Keratinocyte (primary cell): Measurements from ENCODE around the gene ADAD2. TPM values are rescaled to one million over a fixed set of nuclear protein-coding genes. Genes with fewer than 3 reads are reported as not detected.
A peak's percentile ranks its signal among the peaks of the same experiment; 100 is the strongest.

Source experiments
- DNase-seq: peaks from one replicate; pipeline ENCODE4 v3.0.0-alpha.2; 2011; ENCODE audit warnings: low read depth, missing footprints, low spot score
- FAIRE-seq: peaks from 2 replicates; lab custom pipeline; 2011; peaks lifted over from hg19 to GRCh38; lab: Jason Lieb, UNC
- H2AFZ ChIP-seq: 2 replicates; pipeline ENCODE4 v1.6.0; 2012; ENCODE audit warnings: low read length, control low read depth, inconsistent platforms; ENCODE audit not compliant: control insufficient read depth
- H3K27ac ChIP-seq: 2 replicates; pipeline ENCODE4 v1.5.1; 2011; ENCODE audit warnings: low read length; ENCODE audit not compliant: control insufficient read depth, insufficient read depth
- H3K27me3 ChIP-seq: 3 replicates; pipeline ENCODE4 v1.6.0; 2011; ENCODE audit warnings: low read length; ENCODE audit not compliant: control insufficient read depth, insufficient read depth; ENCODE audit errors: extremely low read depth
- H3K36me3 ChIP-seq, 2 experiments: 2 replicates in 1 of 2; 3 replicates in 1 of 2; pipeline ENCODE4 v1.5.1; 2011; ENCODE audit warnings: low read length in 2 of 2, mild to moderate bottlenecking in 1 of 2; ENCODE audit not compliant: control insufficient read depth in 2 of 2, insufficient read depth in 2 of 2; ENCODE audit errors: extremely low read depth in 1 of 2
- H3K4me1 ChIP-seq: 3 replicates; pipeline ENCODE4 v1.5.1; 2011; ENCODE audit warnings: low read length; ENCODE audit not compliant: control insufficient read depth, insufficient read depth; ENCODE audit errors: extremely low read depth
- H3K4me2 ChIP-seq: 3 replicates; pipeline ENCODE4 v1.6.0; 2011; ENCODE audit warnings: low read depth, low read length; ENCODE audit not compliant: control insufficient read depth, insufficient read depth; ENCODE audit errors: extremely low read depth
- H3K4me3 ChIP-seq, 3 experiments: fragments of 200-600 bp in 1 of 3; sonication (generic) in 1 of 3; 2 replicates in 2 of 3; 3 replicates in 1 of 3; pipeline ENCODE4 v1.5.1; 2011 to 2016; ENCODE audit warnings: low read length in 3 of 3, mild to moderate bottlenecking in 3 of 3, control low read depth in 2 of 3, inconsistent platforms in 1 of 3, low read depth in 1 of 3, mixed read lengths in 1 of 3, mixed run types in 1 of 3, moderate library complexity in 1 of 3; ENCODE audit not compliant: control insufficient read depth in 2 of 3, insufficient read depth in 2 of 3; ENCODE audit errors: extremely low read depth in 1 of 3
- H3K79me2 ChIP-seq: 2 replicates; pipeline ENCODE4 v1.6.0; 2012; ENCODE audit warnings: low read length; ENCODE audit not compliant: control insufficient read depth, insufficient read depth
- H3K9ac ChIP-seq: 3 replicates; pipeline ENCODE4 v1.6.0; 2011; ENCODE audit warnings: low read length; ENCODE audit not compliant: control insufficient read depth, insufficient read depth; ENCODE audit errors: extremely low read depth
- H3K9me1 ChIP-seq: 3 replicates; pipeline ENCODE4 v1.6.0; 2011; ENCODE audit warnings: low read length; ENCODE audit not compliant: control insufficient read depth, insufficient read depth; ENCODE audit errors: extremely low read depth
- H3K9me3 ChIP-seq: 2 replicates; pipeline ENCODE4 v1.5.1; 2012; ENCODE audit warnings: low read depth, low read length; ENCODE audit not compliant: control insufficient read depth
- H4K20me1 ChIP-seq: 3 replicates; pipeline ENCODE4 v1.6.0; 2011; ENCODE audit warnings: low read length; ENCODE audit not compliant: control insufficient read depth, insufficient read depth; ENCODE audit errors: extremely low read depth
- CTCF ChIP-seq, 3 experiments: IDR thresholded peaks in 1 of 3; conservative IDR thresholded peaks in 1 of 3; optimal IDR thresholded peaks in 1 of 3; 2 replicates in 2 of 3; 3 replicates in 1 of 3; pipeline versions ENCODE3 to v1.5.1; 2011; ENCODE audit warnings: low read length in 3 of 3, mild to moderate bottlenecking in 3 of 3, moderate library complexity in 2 of 3, control low read depth in 1 of 3, inconsistent platforms in 1 of 3; ENCODE audit not compliant: insufficient read depth in 2 of 3; ENCODE audit errors: extremely low read depth in 1 of 3
- EZH2 ChIP-seq: IDR thresholded peaks from one replicate; pipeline ENCODE4 v1.6.1; 2012; ENCODE audit warnings: inconsistent platforms, mild to moderate bottlenecking, low read length, moderate library complexity
- dilution Hi-C: fragments of 300-500 bp; cut with MboI; formaldehyde crosslinking; loops from one replicate; pipeline ENCODE4 v1.7.0; 2020; ENCODE audit warnings: low sequenced_read_pairs; ENCODE audit not compliant: extremely low pct_ligation_motif_present
- polyA plus RNA-seq, 5 experiments: library from polyadenylated mRNA; depleted of rRNA in 3 of 5; stranded (reverse) in 3 of 5; stranded (forward) in 1 of 5; unstranded in 1 of 5; fragments of >200 nt; gene quantifications; 1 replicate in 1 of 5; 2 replicates in 3 of 5; 3 replicates in 1 of 5; pipeline versions ENCODE4 v1.2.1 to v1.2.3, GENCODE V29; 2011 to 2012; ENCODE audit warnings: missing spikeins in 2 of 5, low read depth in 1 of 5, low replicate concordance in 1 of 5

Gene ADAD2
- polyA plus RNA-seq, 1 donor (not counting 4 experiments of a cell fraction or from before 2014, with no cell fraction given), result not detected

GRCh38 chr16:84196101-84196500, 5.1 kb downstream of the ADAD2 start:
- no peaks in the 10 kb centered on the region for H3K9me1 ChIP-seq
- FAIRE-seq (no peak), DNase-seq (no peak)
- H3K4me2 ChIP-seq, result peak overlapping the region; percentile 93
- H2AFZ ChIP-seq, result peak overlapping the region; percentile 88
- H3K79me2 ChIP-seq, result no peaks in the 10 kb centered on the region
- peaks cover 34% of the 10 kb centered on the region for H3K4me1 ChIP-seq
- no peaks in the 10 kb centered on the region for H3K36me3 ChIP-seq
- H3K4me3 ChIP-seq, result peak overlapping the region in 2 of 3 experiments; percentile 65 to 66
- H4K20me1 ChIP-seq, result no peaks in the 10 kb centered on the region
- dilution Hi-C loops, result no loop called here
- H3K9me3 ChIP-seq, result no peaks in the 10 kb centered on the region
- H3K27me3 ChIP-seq, result no peaks in the 10 kb centered on the region
- no peak for TF ChIP-seq CTCF (optimal IDR thresholded peaks at IDR 0.05 in 1 of 3, IDR thresholded peaks at IDR 0.05 in 1 of 3, conservative IDR thresholded peaks at IDR 0.05 in 1 of 3; ENCODE audit: extremely low read depth in 1 of 3, insufficient read depth in 2 of 3, low read length in 3 of 3)
- no peak for TF ChIP-seq EZH2
- peak overlapping the region; percentile 65 for H3K9ac ChIP-seq
- H3K27ac ChIP-seq, result no peak overlapping the region

- Histone ChIP-seq H4K20me1 (no peaks in the 10 kb centered on the region), H3K4me3 (peak overlapping the region; percentile 16 to 66 (median 65)), H3K9me3 (no peaks in the 10 kb centered on the region), H3K27ac (peak overlapping the region; percentile 64), H3K4me1 (peaks cover 34% of the 10 kb centered on the region), H3K36me3 (no peaks in the 10 kb centered on the region), H3K9ac (peak overlapping the region; percentile 65), H3K4me2 (peak overlapping the region; percentile 93), H3K9me1 (no peaks in the 10 kb centered on the region), H2AFZ (peak overlapping the region; percentile 88), H3K79me2 (no peaks in the 10 kb centered on the region), H3K27me3 (no peaks in the 10 kb centered on the region)
- TF ChIP-seq CTCF (optimal IDR thresholded peaks at IDR 0.05 in 1 of 3, IDR thresholded peaks at IDR 0.05 in 1 of 3, conservative IDR thresholded peaks at IDR 0.05 in 1 of 3; ENCODE audit: extremely low read depth in 1 of 3, insufficient read depth in 2 of 3, low read length in 3 of 3), result no peak
- TF ChIP-seq EZH2, result no peak
- DNase-seq (no peak), FAIRE-seq (peak; percentile 88)
- dilution Hi-C loops, result no loop called here
These were observed 5.9 kb downstream of the ADAD2 start for GRCh38 chr16:84196727-84197394.
